Smooth muscle cell (in vitro differentiated cells): ENCODE measurements around the gene CYTH4. TPM values are rescaled to one million over a fixed set of nuclear protein-coding genes. Genes with fewer than 3 reads are reported as not detected.

Experiments
- DNase-seq: peaks from one replicate; lab custom pipeline; 2025; ENCODE audit not compliant: unreplicated experiment; lab: John Stamatoyannopoulos, UW
- H2AFZ ChIP-seq: fragments of 200-600 bp; sonication (generic); 2 replicates; pipeline ENCODE4 v1.6.0; 2016; ENCODE audit warnings: antibody characterized with exemption, low read depth, mild to moderate bottlenecking
- H3F3A ChIP-seq: fragments of 200-600 bp; sonication (generic); 2 replicates; pipeline ENCODE4 v1.6.0; 2017; ENCODE audit warnings: antibody characterized with exemption, low read depth
- H3K27ac ChIP-seq: fragments of 200-600 bp; sonication (generic); 2 replicates; pipeline ENCODE4 v1.5.1; 2016; ENCODE audit warnings: low read depth, mild to moderate bottlenecking
- H3K27me3 ChIP-seq: fragments of 200-600 bp; sonication (generic); 2 replicates; pipeline ENCODE4 v1.6.1; 2016; ENCODE audit warnings: low read depth, mild to moderate bottlenecking
- H3K36me3 ChIP-seq: fragments of 200-600 bp; sonication (generic); 2 replicates; pipeline ENCODE4 v1.5.1; 2016; ENCODE audit warnings: low read depth
- H3K4me1 ChIP-seq: fragments of 200-600 bp; sonication (generic); 2 replicates; pipeline ENCODE4 v1.5.1; 2016; ENCODE audit warnings: low read depth
- H3K4me2 ChIP-seq: fragments of 200-600 bp; sonication (generic); 2 replicates; pipeline ENCODE4 v1.6.0; 2016; ENCODE audit warnings: mild to moderate bottlenecking
- H3K4me3 ChIP-seq: fragments of 200-600 bp; sonication (generic); 2 replicates; pipeline ENCODE4 v1.5.1; 2016; ENCODE audit warnings: mild to moderate bottlenecking
- H3K79me2 ChIP-seq: fragments of 200-600 bp; sonication (generic); 2 replicates; pipeline ENCODE4 v1.6.0; 2016; ENCODE audit warnings: low read depth, mild to moderate bottlenecking
- H3K9ac ChIP-seq: fragments of 200-600 bp; sonication (generic); 2 replicates; pipeline ENCODE4 v1.6.0; 2016; ENCODE audit warnings: low read depth
- H3K9me3 ChIP-seq: fragments of 200-600 bp; sonication (generic); replicated peaks from 2 replicates; pipeline ENCODE4 v1.5.1; 2016; ENCODE audit warnings: low read depth
- H4K20me1 ChIP-seq: fragments of 200-600 bp; sonication (generic); 2 replicates; pipeline ENCODE4 v1.6.0; 2016; ENCODE audit warnings: low read depth
- WGBS: methylation state at CpG from one replicate; pipeline ENCODE4 v1.1.7; 2016; ENCODE audit warnings: low lambda C conversion rate; 5-methylcytosine and 5-hydroxymethylcytosine counted together
- polyA plus RNA-seq: library from polyadenylated mRNA; unstranded; fragments of >200 nt; fragmentation: Nextera tagmentation; extraction: Ambion mirVana; gene quantifications from 2 replicates; pipeline ENCODE4 v1.2.1, GENCODE V29; 2016
- total RNA-seq: library from RNA; depleted of rRNA; stranded (reverse); fragments of >200 nt; gene quantifications from 2 replicates; pipeline ENCODE4 v1.2.3, GENCODE V29; 2014
- TF ChIP-seq, protein P1 (sequence below): fragments of 200-600 bp; sonication (generic); IDR thresholded peaks from 2 replicates; pipeline ENCODE4 v1.5.1; 2017; ENCODE audit warnings: borderline replicate concordance, mild to moderate bottlenecking, antibody characterized with exemption; ENCODE audit not compliant: insufficient read depth, poor library complexity, severe bottlenecking

Gene CYTH4
- total and polyA plus RNA-seq, 2 experiments from 2014 or later, result not detected

DNA sequence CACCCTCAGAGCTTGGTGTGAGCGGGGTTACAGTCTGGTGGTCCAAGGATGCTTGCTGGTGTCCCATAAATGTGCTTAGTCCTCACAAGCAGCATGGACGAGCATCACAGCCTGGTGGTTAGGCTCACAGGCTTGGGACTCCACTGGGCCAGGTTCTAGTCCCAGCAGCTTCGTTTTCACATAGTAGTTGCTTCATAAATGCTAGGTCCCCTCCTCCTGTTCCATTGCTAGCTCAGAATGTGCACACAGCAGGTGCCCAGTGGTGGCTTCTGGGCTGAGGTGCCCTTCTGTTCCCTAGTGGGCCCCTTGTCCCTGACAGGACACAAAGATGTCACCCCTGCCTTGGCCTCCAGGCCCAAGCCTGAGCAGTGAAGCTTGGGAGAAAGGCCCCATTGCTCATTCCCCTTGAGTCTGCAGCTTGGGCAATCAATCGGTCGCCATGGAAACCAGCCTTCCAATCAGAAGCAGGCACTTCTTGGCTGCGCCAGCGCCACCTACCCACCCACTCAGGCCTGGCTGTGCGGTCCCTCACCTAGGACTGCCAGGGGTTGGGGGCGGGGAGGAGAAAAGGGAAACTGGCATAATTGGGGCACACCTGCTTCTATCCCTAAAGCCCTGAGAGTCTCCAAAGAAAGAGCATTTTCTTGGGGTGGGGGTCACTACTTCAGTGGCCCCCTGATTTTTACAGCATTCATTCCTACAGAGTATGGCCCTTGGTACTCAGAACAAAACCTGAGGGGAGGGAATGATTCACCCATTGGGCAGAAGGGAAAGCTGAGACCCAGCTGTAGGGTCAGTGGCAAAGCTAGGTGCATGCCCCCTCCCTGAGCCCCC, 48.1 kb downstream of the CYTH4 start:
- 33% methylated on average over 9 of the region's 9 CpGs for WGBS
- TF ChIP-seq, protein P1, sequence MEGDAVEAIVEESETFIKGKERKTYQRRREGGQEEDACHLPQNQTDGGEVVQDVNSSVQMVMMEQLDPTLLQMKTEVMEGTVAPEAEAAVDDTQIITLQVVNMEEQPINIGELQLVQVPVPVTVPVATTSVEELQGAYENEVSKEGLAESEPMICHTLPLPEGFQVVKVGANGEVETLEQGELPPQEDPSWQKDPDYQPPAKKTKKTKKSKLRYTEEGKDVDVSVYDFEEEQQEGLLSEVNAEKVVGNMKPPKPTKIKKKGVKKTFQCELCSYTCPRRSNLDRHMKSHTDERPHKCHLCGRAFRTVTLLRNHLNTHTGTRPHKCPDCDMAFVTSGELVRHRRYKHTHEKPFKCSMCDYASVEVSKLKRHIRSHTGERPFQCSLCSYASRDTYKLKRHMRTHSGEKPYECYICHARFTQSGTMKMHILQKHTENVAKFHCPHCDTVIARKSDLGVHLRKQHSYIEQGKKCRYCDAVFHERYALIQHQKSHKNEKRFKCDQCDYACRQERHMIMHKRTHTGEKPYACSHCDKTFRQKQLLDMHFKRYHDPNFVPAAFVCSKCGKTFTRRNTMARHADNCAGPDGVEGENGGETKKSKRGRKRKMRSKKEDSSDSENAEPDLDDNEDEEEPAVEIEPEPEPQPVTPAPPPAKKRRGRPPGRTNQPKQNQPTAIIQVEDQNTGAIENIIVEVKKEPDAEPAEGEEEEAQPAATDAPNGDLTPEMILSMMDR, result no peak

DNA sequence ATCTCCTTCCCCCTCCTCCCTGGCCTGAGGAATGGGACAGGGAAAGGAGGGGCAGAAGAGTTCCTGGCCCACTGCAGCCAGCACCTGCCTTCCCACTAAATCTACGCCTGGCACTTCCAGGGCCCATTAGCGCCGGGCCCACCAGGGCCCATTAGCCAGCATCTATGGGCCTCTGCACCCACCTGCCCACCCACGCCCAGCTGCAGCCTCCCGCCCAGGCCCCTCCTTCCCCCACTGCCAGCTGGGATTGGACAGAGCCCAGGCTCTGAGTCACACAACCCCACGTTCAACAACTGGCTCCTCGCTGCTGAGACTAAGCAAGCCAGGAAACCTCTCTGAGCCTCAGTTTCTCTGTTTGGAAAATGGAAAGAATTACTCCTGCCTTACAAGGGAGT, 48.7 kb downstream of the CYTH4 start:
- Histone ChIP-seq H3K79me2 (no peaks in the 10 kb centered on the region), H3K4me3 (no peak overlapping the region), H2AFZ (no peak overlapping the region), H3K9me3 (no peaks in the 10 kb centered on the region), H3K9ac (no peak overlapping the region), H3F3A (no peaks in the 10 kb centered on the region), H4K20me1 (no peaks in the 10 kb centered on the region), H3K36me3 (no peaks in the 10 kb centered on the region), H3K4me2 (no peak overlapping the region), H3K4me1 (peaks cover 19% of the 10 kb centered on the region), H3K27me3 (peaks cover 61% of the 10 kb centered on the region), H3K27ac (no peak overlapping the region)
- no peak for DNase-seq
- TF ChIP-seq, protein P1, result no peak
- WGBS, result 8% methylated on average over 2 of the region's 7 CpGs

More for the DNA sequence above, 48.1 kb downstream of the CYTH4 start:
- Histone ChIP-seq H3K27me3 (peaks cover 61% of the 10 kb centered on the region), H3K9ac (no peak overlapping the region), H2AFZ (no peak overlapping the region), H3K36me3 (no peaks in the 10 kb centered on the region), H3K27ac (no peak overlapping the region), H3K4me1 (peaks cover 13% of the 10 kb centered on the region), H3K4me3 (no peak overlapping the region), H3K9me3 (no peaks in the 10 kb centered on the region), H3F3A (no peaks in the 10 kb centered on the region), H4K20me1 (no peaks in the 10 kb centered on the region), H3K79me2 (no peaks in the 10 kb centered on the region), H3K4me2 (no peak overlapping the region)
- no peak for DNase-seq

DNA sequence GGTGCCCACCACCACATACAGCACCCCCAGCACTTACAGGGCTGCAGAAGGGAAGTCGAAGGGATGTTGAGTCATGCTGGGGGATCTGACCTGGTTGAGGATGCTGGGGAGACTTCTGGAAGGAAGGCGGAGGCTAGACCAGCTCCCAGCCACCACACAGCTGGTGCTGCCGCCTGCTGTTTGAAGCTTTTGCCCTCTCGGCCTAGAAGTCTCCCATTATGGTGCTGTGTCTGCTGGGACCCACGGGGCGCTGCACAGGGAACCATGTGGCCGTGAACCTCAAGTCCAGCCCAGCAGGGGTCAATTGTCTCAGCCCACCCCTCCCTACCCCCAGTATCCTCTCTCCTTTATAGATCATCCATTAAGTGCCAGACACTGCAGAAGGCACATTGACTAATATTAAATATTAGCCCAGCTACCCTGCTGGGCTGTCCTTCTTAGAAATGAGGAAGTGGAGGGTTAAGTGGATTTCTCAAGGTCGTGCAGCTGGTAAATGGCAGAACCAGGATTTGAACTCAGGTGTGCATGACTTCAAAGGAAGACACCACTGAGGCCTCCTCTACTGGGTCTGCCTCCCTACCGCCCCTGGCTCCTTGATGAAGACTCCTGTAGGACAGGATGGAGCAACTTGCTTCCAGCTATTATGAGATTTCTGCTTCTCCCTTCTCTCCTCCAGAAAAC, 49.7 kb downstream of the CYTH4 start:
- WGBS, result 76% methylated on average over 9 of the region's 9 CpGs
- H2AFZ ChIP-seq, result no peak overlapping the region
- no peak overlapping the region for H3K4me2 ChIP-seq
- H3K27ac ChIP-seq, result no peak overlapping the region
- peaks cover 57% of the 10 kb centered on the region for H3K27me3 ChIP-seq
- H3K9me3 ChIP-seq, result no peaks in the 10 kb centered on the region
- no peaks in the 10 kb centered on the region for H3K79me2 ChIP-seq
- H3K9ac ChIP-seq, result no peak overlapping the region
- H3K36me3 ChIP-seq, result no peaks in the 10 kb centered on the region
- peaks cover 24% of the 10 kb centered on the region for H3K4me1 ChIP-seq
- no peak for DNase-seq
- TF ChIP-seq, protein P1, result no peak
- no peaks in the 10 kb centered on the region for H3F3A ChIP-seq
- H3K4me3 ChIP-seq, result no peak overlapping the region
- no peaks in the 10 kb centered on the region for H4K20me1 ChIP-seq
